ENCODE measurements around the gene LRRC49.

Gene LRRC49

GRCh38 chr15:70892912-70893560, 410 bp downstream of the LRRC49 start:
- ATAC-seq, result peak; percentile 74
- TF ChIP-seq GLIS3 (CRISPR knock-in tag; IDR thresholded peaks at IDR 0.05), result no peak
- TF ChIP-seq ISL1 (CRISPR knock-in tag; IDR thresholded peaks at IDR 0.05), result no peak
- TF ChIP-seq TCF4 (CRISPR knock-in tag; IDR thresholded peaks at IDR 0.05; ENCODE audit: borderline replicate concordance), result no peak; the same call in 1 of the 2 replicates
- TF ChIP-seq CSRNP3 (CRISPR knock-in tag; IDR thresholded peaks at IDR 0.05), result no peak
- no peak for TF ChIP-seq PATZ1 (CRISPR knock-in tag; IDR thresholded peaks at IDR 0.05; ENCODE audit: borderline replicate concordance)
- TF ChIP-seq POU6F1 (CRISPR knock-in tag; IDR thresholded peaks at IDR 0.05; ENCODE audit: borderline replicate concordance, low read depth), result no peak
- no peak for TF ChIP-seq TSHZ2 (CRISPR knock-in tag; IDR thresholded peaks at IDR 0.05)
- TF ChIP-seq ARNTL (CRISPR knock-in tag; IDR thresholded peaks at IDR 0.05; ENCODE audit: borderline replicate concordance, low read depth), result no peak
- no peak for TF ChIP-seq OSR1 (CRISPR knock-in tag; IDR thresholded peaks at IDR 0.05)
- TF ChIP-seq BACH2 (CRISPR knock-in tag; IDR thresholded peaks at IDR 0.05; ENCODE audit: borderline replicate concordance), result no peak

- TF ChIP-seq ESRRG (CRISPR knock-in tag; IDR thresholded peaks at IDR 0.05) (no peak), ZFP30 (CRISPR knock-in tag; IDR thresholded peaks at IDR 0.05) (no peak), RARB (CRISPR knock-in tag; IDR thresholded peaks at IDR 0.05) (no peak), TOX (CRISPR knock-in tag; IDR thresholded peaks at IDR 0.05; ENCODE audit: borderline replicate concordance) (0 out of 2 replicates have a peak, but pooled peaks have one; percentile 32)
- peak; percentile 99 for ATAC-seq
Observed at GRCh38 chr15:70902107-70902506, 9.5 kb downstream of the LRRC49 start.

- ATAC-seq, result no peak
- TF ChIP-seq ZNF70 (CRISPR knock-in tag; IDR thresholded peaks at IDR 0.05) (no peak), CREB5 (CRISPR knock-in tag; IDR thresholded peaks at IDR 0.05; ENCODE audit: low read depth) (no peak), ESRRG (CRISPR knock-in tag; IDR thresholded peaks at IDR 0.05) (no peak), ARNTL (CRISPR knock-in tag; IDR thresholded peaks at IDR 0.05; ENCODE audit: borderline replicate concordance, low read depth) (no peak), TCF4 (CRISPR knock-in tag; IDR thresholded peaks at IDR 0.05; ENCODE audit: borderline replicate concordance) (no peak), ZNF8 (CRISPR knock-in tag; IDR thresholded peaks at IDR 0.05) (no peak), PPARA (CRISPR knock-in tag; IDR thresholded peaks at IDR 0.05; ENCODE audit: borderline replicate concordance) (no peak), ZFP3 (CRISPR knock-in tag; IDR thresholded peaks at IDR 0.05) (no peak), GLIS3 (CRISPR knock-in tag; IDR thresholded peaks at IDR 0.05) (no peak), RARB (CRISPR knock-in tag; IDR thresholded peaks at IDR 0.05) (no peak), TSHZ2 (CRISPR knock-in tag; IDR thresholded peaks at IDR 0.05) (no peak), POU6F1 (CRISPR knock-in tag; IDR thresholded peaks at IDR 0.05; ENCODE audit: borderline replicate concordance, low read depth) (no peak), SNAI2 (CRISPR knock-in tag; IDR thresholded peaks at IDR 0.05) (no peak), ZFP30 (CRISPR knock-in tag; IDR thresholded peaks at IDR 0.05) (no peak), CSDC2 (CRISPR knock-in tag; IDR thresholded peaks at IDR 0.05) (no peak), BACH2 (CRISPR knock-in tag; IDR thresholded peaks at IDR 0.05; ENCODE audit: borderline replicate concordance) (no peak), TOX (CRISPR knock-in tag; IDR thresholded peaks at IDR 0.05; ENCODE audit: borderline replicate concordance) (no peak), ISL1 (CRISPR knock-in tag; IDR thresholded peaks at IDR 0.05) (no peak), ZC3H10 (CRISPR knock-in tag; IDR thresholded peaks at IDR 0.05) (no peak), OSR1 (CRISPR knock-in tag; IDR thresholded peaks at IDR 0.05) (no peak)
Observed at GRCh38 chr15:70906842-70907241, 14.2 kb downstream of the LRRC49 start.
